ENCODE data around the gene GFAP. TPM values are rescaled to one million over a fixed set of nuclear protein-coding genes. Genes with fewer than 3 reads are reported as not detected.

Gene GFAP
- total RNA-seq, 3 donors from 2014 or later (not counting 1 experiment from before 2014, with no cell fraction given) = not detected

DNA sequence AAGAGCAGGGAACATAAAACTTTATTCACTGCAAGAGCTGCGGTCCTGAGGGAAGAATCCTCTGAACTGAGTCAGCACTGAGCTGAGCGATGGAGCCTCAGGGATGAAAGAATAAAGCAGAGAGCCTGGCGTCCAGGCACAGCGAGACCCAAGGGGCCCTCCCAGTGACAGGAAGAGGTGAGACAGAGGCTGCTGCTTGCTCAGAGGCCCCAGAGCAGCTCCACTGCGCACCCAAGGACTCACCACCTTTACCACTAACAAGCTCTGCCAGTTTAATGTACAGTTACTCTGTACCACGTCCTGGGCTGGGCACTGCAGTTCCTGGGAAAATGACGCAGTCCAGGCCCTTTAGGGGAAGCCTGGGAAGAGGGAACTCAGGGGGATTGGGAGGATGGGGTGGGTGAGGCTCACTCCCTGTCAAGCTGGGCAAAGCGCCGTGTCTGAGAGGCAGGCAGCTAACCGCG lies 5.6 kb downstream of the GFAP start:
- H3K27ac ChIP-seq (ENCODE audit: low read length) = no peak overlapping the region
- H3K36me3 ChIP-seq (ENCODE audit: control insufficient read depth, insufficient read depth, low read length) = no peaks in the 10 kb centered on the region
- peaks cover 11% of the 10 kb centered on the region for H3K4me1 ChIP-seq (ENCODE audit: control insufficient read depth, insufficient read depth, low read length)
- ATAC-seq = no peak
- no peaks in the 10 kb centered on the region for H3K9me3 Mint-ChIP-seq
- no peaks in the 10 kb centered on the region for H3K36me3 Mint-ChIP-seq
- no peak overlapping the region for H3K4me3 Mint-ChIP-seq
- H3K27me3 ChIP-seq (ENCODE audit: control insufficient read depth, insufficient read depth, low read length) = peaks cover 10% of the 10 kb centered on the region
- whole genome bisulfite sequencing (ENCODE audit: insufficient coverage) = 86% methylated on average over 11 of the region's 11 CpGs
- H3K4me1 Mint-ChIP-seq = peaks cover 0 to 6% of the 10 kb centered on the region in 2 donors
- no peak for TF ChIP-seq CTCF (IDR thresholded peaks at IDR 0.05)
- no peak overlapping the region for H3K27ac Mint-ChIP-seq
- intact Hi-C loops (cut with micrococcal nuclease) = loop anchor here (5.0 kb wide), 1 partner anchor 188 kb away; no protein-coding TSS in a partner anchor
- DNase-seq = no peak
- peaks cover 22 to 24% of the 10 kb centered on the region in 2 donors for H3K27me3 Mint-ChIP-seq (ENCODE audit: low read depth in 2 of 2)
- H3K9me3 ChIP-seq (ENCODE audit: control insufficient read depth, insufficient read depth, low read length) = no peaks in the 10 kb centered on the region
- no peak overlapping the region for H3K4me3 ChIP-seq (ENCODE audit: low read length)

GRCh38 chr17:44908761-44909326 lies 6.5 kb downstream of the GFAP start:
- Histone ChIP-seq H3K9me3 (ENCODE audit: control insufficient read depth, insufficient read depth, low read length) (no peaks in the 10 kb centered on the region), H3K4me3 (ENCODE audit: low read length) (no peak overlapping the region), H3K27me3 (ENCODE audit: control insufficient read depth, insufficient read depth, low read length) (peaks cover 10% of the 10 kb centered on the region), H3K27ac (ENCODE audit: low read length) (no peak overlapping the region), H3K36me3 (ENCODE audit: control insufficient read depth, insufficient read depth, low read length) (no peaks in the 10 kb centered on the region), H3K4me1 (ENCODE audit: control insufficient read depth, insufficient read depth, low read length) (peaks cover 11% of the 10 kb centered on the region)
- no peaks in the 10 kb centered on the region for H3K36me3 Mint-ChIP-seq
- H3K27me3 Mint-ChIP-seq (ENCODE audit: low read depth in 2 of 2) = peaks cover 16 to 19% of the 10 kb centered on the region in 2 donors
- no peak overlapping the region for H3K27ac Mint-ChIP-seq
- intact Hi-C loops (cut with micrococcal nuclease) = no loop called here
- H3K9me3 Mint-ChIP-seq = no peaks in the 10 kb centered on the region
- no peak for TF ChIP-seq CTCF (IDR thresholded peaks at IDR 0.05)
- peaks cover 0 to 6% of the 10 kb centered on the region in 2 donors for H3K4me1 Mint-ChIP-seq
- DNase-seq = no peak
- ATAC-seq = no peak
- WGBS (ENCODE audit: insufficient coverage) = 80% methylated on average over 10 of the region's 10 CpGs
- no peak overlapping the region for H3K4me3 Mint-ChIP-seq

GRCh38 chr17:44907729-44908470 lies 7.4 kb downstream of the GFAP start:
- Histone ChIP-seq H3K27ac (ENCODE audit: low read length) (no peak overlapping the region), H3K4me1 (ENCODE audit: control insufficient read depth, insufficient read depth, low read length) (peaks cover 11% of the 10 kb centered on the region), H3K27me3 (ENCODE audit: control insufficient read depth, insufficient read depth, low read length) (peaks cover 10% of the 10 kb centered on the region), H3K9me3 (ENCODE audit: control insufficient read depth, insufficient read depth, low read length) (no peaks in the 10 kb centered on the region), H3K4me3 (ENCODE audit: low read length) (no peak overlapping the region), H3K36me3 (ENCODE audit: control insufficient read depth, insufficient read depth, low read length) (no peaks in the 10 kb centered on the region)
- no peak overlapping the region for H3K27ac Mint-ChIP-seq
- DNase-seq (no peak), ATAC-seq (no peak)
- intact Hi-C loops (cut with micrococcal nuclease) = no loop called here
- peaks cover 0 to 6% of the 10 kb centered on the region in 2 donors for H3K4me1 Mint-ChIP-seq
- H3K36me3 Mint-ChIP-seq = no peaks in the 10 kb centered on the region
- no peak overlapping the region for H3K4me3 Mint-ChIP-seq
- peaks cover 8 to 14% of the 10 kb centered on the region in 2 donors for H3K27me3 Mint-ChIP-seq (ENCODE audit: low read depth in 2 of 2)
- no peaks in the 10 kb centered on the region for H3K9me3 Mint-ChIP-seq
- 90% methylated on average over 10 of the region's 11 CpGs for WGBS (ENCODE audit: insufficient coverage)
- TF ChIP-seq CTCF (IDR thresholded peaks at IDR 0.05) = no peak
